HG02885 (cell line): ENCODE measurements around the gene UBE2F.
"Not testable (repeated sequence)": the region's sequence is repeated elsewhere in the genome, so short reads cannot be mapped to it uniquely, and the experiment has no call there.

ENCODE experiments used
- ATAC-seq: cut with Tn5 transposase; IDR thresholded peaks from one replicate; pipeline ENCODE4 v1.9.1; 2021; ENCODE audit warnings: mild to moderate bottlenecking; ENCODE audit not compliant: unreplicated experiment, poor library complexity

Gene UBE2F

GRCh38 chr2:238039985-238040384 lies 73.2 kb downstream of the UBE2F start:
- no peak for ATAC-seq

- no peak for ATAC-seq
These were observed 74.1 kb downstream of the UBE2F start for GRCh38 chr2:238040918-238041317.

- ATAC-seq = no peak
These were observed 75.3 kb downstream of the UBE2F start for GRCh38 chr2:238042090-238042489.

- no peak for ATAC-seq
These were observed 76.2 kb downstream of the UBE2F start for GRCh38 chr2:238042849-238043584.

GRCh38 chr2:238043851-238044250 lies 77.0 kb downstream of the UBE2F start:
- no peak for ATAC-seq

GRCh38 chr2:238045575-238045974 lies 78.8 kb downstream of the UBE2F start:
- no peak for ATAC-seq

- no peak for ATAC-seq
These were observed 80.0 kb downstream of the UBE2F start for GRCh38 chr2:238046725-238047270.

GRCh38 chr2:238053191-238053776 lies 86.5 kb downstream of the UBE2F start:
- ATAC-seq = no peak

GRCh38 chr2:238055841-238056240 lies 89.0 kb downstream of the UBE2F start:
- ATAC-seq = no peak

- ATAC-seq = not testable (repeated sequence)
These were observed 91.1 kb downstream of the UBE2F start for GRCh38 chr2:238057696-238058575.

GRCh38 chr2:238059505-238059904 lies 92.7 kb downstream of the UBE2F start:
- no peak for ATAC-seq

GRCh38 chr2:238060096-238060541 lies 93.3 kb downstream of the UBE2F start:
- no peak for ATAC-seq

GRCh38 chr2:238060542-238061314 lies 93.9 kb downstream of the UBE2F start, which contains the start of gene SCLY:
SCLY (plus strand) TSS chr2:238061001; CDS start chr2:238061055, 54 bp downstream.
- ATAC-seq = peak; percentile 96

- ATAC-seq = peak; percentile 17
These were observed 94.7 kb downstream of the UBE2F start for GRCh38 chr2:238061315-238062202.

- no peak for ATAC-seq
These were observed 96.8 kb downstream of the UBE2F start for GRCh38 chr2:238063414-238064189.

GRCh38 chr2:238064376-238064775 lies 97.6 kb downstream of the UBE2F start:
- no peak for ATAC-seq

- ATAC-seq = no peak
These were observed 98.4 kb downstream of the UBE2F start for GRCh38 chr2:238065071-238065846.
